MV-4-11 (cell line): ENCODE data around the gene LLGL2.

Experiments
- DNase-seq: peaks from one replicate; lab custom pipeline; 2025; lab: John Stamatoyannopoulos, UW

Gene LLGL2

DNA sequence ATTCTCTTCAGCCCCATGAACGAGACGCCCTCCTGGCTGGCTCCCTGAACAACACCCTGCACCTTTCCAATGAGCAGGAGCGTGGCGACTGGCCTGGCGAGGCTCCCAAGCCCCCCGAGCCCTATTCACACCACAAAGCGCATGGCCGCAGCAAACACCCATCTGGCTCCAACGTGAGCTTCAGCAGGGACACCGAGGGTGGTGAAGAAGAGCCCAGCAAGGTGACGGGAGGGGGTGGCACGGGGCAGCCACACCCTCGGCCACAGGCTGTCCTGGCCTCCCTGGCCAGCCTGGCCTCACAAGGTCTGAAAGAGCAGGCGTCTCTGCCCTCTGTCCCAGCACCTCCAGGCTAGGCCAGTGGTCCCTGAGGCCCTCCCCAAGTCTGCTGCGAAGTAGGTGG lies 33.8 kb upstream of the LLGL2 start:
- no peak for DNase-seq

GRCh38 chr17:75492555-75493168 lies 32.8 kb upstream of the LLGL2 start:
- no peak for DNase-seq

- DNase-seq = no peak
Observed at GRCh38 chr17:75493476-75494129, 31.9 kb upstream of the LLGL2 start.

- DNase-seq = no peak
Observed at GRCh38 chr17:75494326-75494877, 31.1 kb upstream of the LLGL2 start.

GRCh38 chr17:75496005-75496404 lies 29.5 kb upstream of the LLGL2 start:
- DNase-seq = no peak

DNA sequence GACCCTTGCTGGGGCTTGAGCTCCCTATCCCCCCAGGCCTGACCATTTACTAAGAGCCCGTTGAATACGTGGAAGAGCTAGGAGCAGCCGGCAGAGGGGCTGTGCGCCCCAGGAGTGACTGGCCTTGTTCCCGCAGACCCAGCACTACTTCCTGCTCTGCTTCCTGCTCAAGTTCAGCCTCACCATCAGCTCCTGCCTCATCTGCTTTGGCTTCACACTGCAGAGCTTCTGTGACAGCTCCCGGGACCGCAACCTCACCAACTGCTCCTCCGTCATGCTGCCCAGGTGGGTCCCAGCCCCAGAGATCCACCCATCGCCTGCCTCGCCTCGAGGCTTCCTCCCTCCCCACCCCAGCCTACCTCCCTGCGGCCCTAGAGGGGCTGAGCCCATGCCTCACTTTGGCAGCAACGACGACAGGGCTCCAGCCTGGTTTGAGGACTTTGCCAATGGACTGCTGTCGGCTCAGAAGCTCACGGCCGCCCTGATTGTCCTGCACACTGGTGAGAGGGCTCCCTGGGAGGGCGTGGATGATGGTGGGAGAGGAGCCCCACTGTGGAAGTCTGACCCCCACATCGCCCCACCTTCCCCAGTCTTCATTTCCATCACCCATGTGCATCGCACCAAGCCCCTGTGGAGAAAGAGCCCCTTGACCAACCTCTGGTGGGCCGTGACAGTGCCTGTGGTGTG lies 27.3 kb upstream of the LLGL2 start:
- no peak for DNase-seq

GRCh38 chr17:75498726-75499213 lies 26.7 kb upstream of the LLGL2 start:
- no peak for DNase-seq

- no peak for DNase-seq
Observed at GRCh38 chr17:75499313-75500022, 26.0 kb upstream of the LLGL2 start.

GRCh38 chr17:75500419-75501216 lies 24.9 kb upstream of the LLGL2 start:
- DNase-seq = no peak

GRCh38 chr17:75501378-75502071 lies 24.0 kb upstream of the LLGL2 start:
- DNase-seq = no peak

GRCh38 chr17:75502072-75502720 lies 23.3 kb upstream of the LLGL2 start:
- DNase-seq = no peak

DNA sequence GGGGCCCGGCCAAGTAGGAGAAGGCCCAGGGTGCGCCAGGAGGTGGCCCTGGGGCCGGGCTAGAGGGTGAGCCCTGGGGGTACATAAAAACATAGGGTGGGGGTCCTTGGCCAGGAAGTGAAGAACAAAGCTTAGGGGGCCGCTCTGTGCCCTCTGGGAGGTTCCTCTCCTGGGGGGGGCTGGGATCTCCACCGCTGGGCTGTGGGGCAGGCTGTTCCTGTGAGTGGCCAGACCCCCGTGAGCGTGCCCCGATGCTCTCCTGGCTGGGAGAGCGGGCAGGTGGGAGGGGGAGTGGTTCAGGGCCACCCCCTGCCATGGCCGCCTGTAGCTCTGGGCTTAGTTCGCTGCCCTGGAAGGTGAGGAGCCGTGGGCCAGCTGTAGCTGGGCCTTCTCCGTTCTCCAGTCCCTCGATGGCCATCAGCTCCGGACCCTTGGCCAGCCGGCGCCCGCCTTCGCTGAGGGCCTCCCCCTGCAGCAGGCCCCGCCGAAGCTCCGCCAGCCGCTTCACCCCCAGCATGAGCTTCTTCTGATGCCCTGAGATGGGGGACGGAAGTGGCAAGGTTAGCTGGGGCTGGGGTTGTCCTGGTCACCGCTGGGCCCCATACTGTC lies 22.7 kb upstream of the LLGL2 start:
- no peak for DNase-seq

- DNase-seq = no peak
Observed at GRCh38 chr17:75503337-75503950, 22.1 kb upstream of the LLGL2 start.

DNA sequence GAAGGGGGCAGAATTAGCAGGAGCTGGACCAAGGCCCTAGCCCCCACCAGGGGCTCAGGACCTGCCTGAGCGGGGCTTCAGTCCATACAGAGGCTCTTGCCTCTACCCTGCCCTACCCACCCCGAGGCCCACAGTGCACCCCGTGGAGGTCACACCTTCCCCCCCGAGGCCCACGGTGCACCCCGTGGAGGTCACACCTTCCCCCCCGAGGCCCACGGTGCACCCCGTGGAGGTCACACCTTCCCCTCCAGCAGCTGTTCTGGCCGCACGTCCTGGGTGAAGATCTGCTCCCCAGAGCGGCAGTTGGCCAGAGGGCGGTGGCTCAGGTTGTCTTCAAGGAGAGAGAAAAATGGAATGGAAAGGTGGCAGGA lies 21.5 kb upstream of the LLGL2 start:
- DNase-seq = no peak

GRCh38 chr17:75504347-75505151 lies 20.9 kb upstream of the LLGL2 start:
- DNase-seq = peak; percentile 19

- DNase-seq = no peak
Observed at GRCh38 chr17:75505152-75505409, 20.4 kb upstream of the LLGL2 start.

DNA sequence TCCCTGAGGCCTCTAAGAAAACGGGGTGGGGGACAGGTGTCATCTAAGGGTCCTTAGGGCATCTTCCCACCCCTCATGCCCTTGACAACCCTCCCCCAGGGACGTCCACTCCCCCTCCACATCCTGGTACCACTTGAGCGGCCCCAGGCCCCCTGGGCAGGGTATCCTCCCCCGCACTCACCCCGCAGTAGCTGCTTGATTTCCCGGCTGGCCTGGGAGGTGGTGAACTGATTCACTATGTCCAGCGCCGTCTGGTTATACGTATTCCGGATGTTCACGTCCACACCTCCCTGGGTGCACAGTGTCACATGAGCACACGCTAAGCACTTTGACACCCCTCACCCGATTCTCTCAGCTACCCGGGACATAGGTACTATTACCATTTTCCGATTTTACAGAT lies 19.9 kb upstream of the LLGL2 start:
- DNase-seq = no peak

DNA sequence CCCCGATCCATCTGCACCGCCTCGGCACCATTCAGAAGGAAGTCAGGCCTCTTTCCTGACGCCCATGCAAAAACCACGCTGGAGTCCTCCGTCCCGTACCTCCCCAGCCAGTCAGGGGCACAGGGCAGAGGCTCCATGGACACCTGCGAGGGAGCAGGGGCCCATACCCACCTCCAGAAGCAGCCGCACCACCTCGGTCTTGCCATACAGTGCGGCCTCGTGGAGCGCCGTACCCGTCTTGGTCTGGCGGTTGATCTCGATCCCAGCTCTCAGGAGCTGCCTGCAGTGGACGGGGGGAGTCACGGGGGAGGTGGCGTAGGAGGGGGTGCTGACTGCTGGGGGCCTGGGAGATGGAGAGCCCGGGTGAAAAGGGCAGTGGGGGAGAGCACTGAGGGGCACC lies 19.4 kb upstream of the LLGL2 start:
- no peak for DNase-seq

DNA sequence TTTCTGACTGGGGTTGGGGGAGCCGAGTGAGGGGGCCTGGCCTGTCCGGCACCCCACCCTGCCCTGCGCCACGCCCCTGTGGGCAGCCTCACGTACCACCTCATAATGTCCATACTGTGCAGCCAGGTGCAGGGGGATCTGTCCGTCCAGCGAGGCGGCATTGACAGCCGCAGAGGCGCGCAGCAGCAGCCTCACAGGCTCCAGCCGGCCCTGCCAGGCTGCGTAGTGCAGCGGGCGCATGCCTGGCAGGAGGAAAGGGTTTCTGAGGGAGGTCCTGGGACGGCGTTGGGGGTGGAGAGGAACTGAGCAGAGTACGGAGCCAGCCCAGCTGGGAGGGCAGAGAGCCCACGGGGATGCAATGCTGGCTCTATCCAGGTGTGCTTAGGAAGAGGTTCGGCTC lies 18.6 kb upstream of the LLGL2 start:
- no peak for DNase-seq
